HEK293T (cell line): Measurements from ENCODE around the gene CDH5.

Experiments used
- CTCF ChIA-PET: fragments of 350-600 bp; formaldehyde crosslinking; extraction: SDS; loops from one replicate; lab custom pipeline; 2021; ENCODE audit warnings: antibody characterized with exemption, inconsistent platforms; lab: Yijun Ruan, JAX
- POLR2A ChIA-PET: fragments of 350-600 bp; formaldehyde crosslinking; extraction: SDS; loops from one replicate; lab custom pipeline; 2020; ENCODE audit warnings: antibody characterized with exemption, inconsistent platforms; lab: Yijun Ruan, JAX
- DNase-seq: peaks from one replicate; pipeline ENCODE4 v3.0.0; 2012; ENCODE audit warnings: mixed read lengths; ENCODE audit errors: extremely low spot score
- ARNT ChIP-seq: fragments of 450-650 bp; IDR thresholded peaks from 2 replicates; pipeline ENCODE4 v1.6.1; 2017; ENCODE audit warnings: mild to moderate bottlenecking
- BHLHE40 ChIP-seq: fragments of 450-650 bp; IDR thresholded peaks from 2 replicates; pipeline ENCODE4 v1.6.1; 2016; ENCODE audit warnings: mild to moderate bottlenecking, moderate library complexity, borderline replicate concordance
- CTBP1 ChIP-seq: fragments of 450-650 bp; IDR thresholded peaks from 2 replicates; pipeline ENCODE4 v1.6.1; 2016; ENCODE audit warnings: borderline replicate concordance
- ELF4 ChIP-seq: fragments of 450-650 bp; IDR thresholded peaks from 2 replicates; pipeline ENCODE4 v1.6.1; 2017; ENCODE audit warnings: antibody characterized with exemption
- FOXA1 ChIP-seq: fragments of 450-650 bp; IDR thresholded peaks from 2 replicates; pipeline ENCODE4 v1.6.1; 2016; ENCODE audit warnings: mild to moderate bottlenecking
- FOXK2 ChIP-seq: fragments of 450-650 bp; IDR thresholded peaks from 2 replicates; pipeline ENCODE4 v1.6.1; 2016; ENCODE audit warnings: mild to moderate bottlenecking
- FOXM1 ChIP-seq: fragments of 450-650 bp; IDR thresholded peaks from 2 replicates; pipeline ENCODE4 v1.6.1; 2017; ENCODE audit warnings: mild to moderate bottlenecking, borderline replicate concordance
- HDGF ChIP-seq: fragments of 450-650 bp; IDR thresholded peaks from 2 replicates; pipeline ENCODE4 v1.6.1; 2017; ENCODE audit warnings: antibody characterized with exemption, borderline replicate concordance
- L3MBTL2 ChIP-seq: fragments of 450-650 bp; conservative IDR thresholded peaks from 2 replicates; pipeline ENCODE4 v1.6.1; 2016; ENCODE audit warnings: mild to moderate bottlenecking
- LEF1 ChIP-seq: fragments of 450-650 bp; IDR thresholded peaks from 2 replicates; pipeline ENCODE4 v1.6.1; 2017; ENCODE audit warnings: mild to moderate bottlenecking, borderline replicate concordance
- NFRKB ChIP-seq: fragments of 450-650 bp; IDR thresholded peaks from 2 replicates; pipeline ENCODE4 v1.6.1; 2016; ENCODE audit warnings: mild to moderate bottlenecking, moderate library complexity
- SP1 ChIP-seq: fragments of 450-650 bp; IDR thresholded peaks from 2 replicates; pipeline ENCODE4 v1.6.1; 2017
- SUZ12 ChIP-seq: fragments of 450-650 bp; IDR thresholded peaks from 2 replicates; pipeline ENCODE4 v1.6.1; 2016; ENCODE audit warnings: mild to moderate bottlenecking
- TARDBP ChIP-seq: fragments of 450-650 bp; IDR thresholded peaks from 2 replicates; pipeline ENCODE4 v1.6.1; 2016
- ZNF384 ChIP-seq: fragments of 450-650 bp; IDR thresholded peaks from 2 replicates; pipeline ENCODE4 v1.6.1; 2016
- TF ChIP-seq, protein P1 (sequence below): fragments of 450-650 bp; IDR thresholded peaks from 2 replicates; pipeline ENCODE4 v1.6.1; 2016

CDH5 gene

DNA sequence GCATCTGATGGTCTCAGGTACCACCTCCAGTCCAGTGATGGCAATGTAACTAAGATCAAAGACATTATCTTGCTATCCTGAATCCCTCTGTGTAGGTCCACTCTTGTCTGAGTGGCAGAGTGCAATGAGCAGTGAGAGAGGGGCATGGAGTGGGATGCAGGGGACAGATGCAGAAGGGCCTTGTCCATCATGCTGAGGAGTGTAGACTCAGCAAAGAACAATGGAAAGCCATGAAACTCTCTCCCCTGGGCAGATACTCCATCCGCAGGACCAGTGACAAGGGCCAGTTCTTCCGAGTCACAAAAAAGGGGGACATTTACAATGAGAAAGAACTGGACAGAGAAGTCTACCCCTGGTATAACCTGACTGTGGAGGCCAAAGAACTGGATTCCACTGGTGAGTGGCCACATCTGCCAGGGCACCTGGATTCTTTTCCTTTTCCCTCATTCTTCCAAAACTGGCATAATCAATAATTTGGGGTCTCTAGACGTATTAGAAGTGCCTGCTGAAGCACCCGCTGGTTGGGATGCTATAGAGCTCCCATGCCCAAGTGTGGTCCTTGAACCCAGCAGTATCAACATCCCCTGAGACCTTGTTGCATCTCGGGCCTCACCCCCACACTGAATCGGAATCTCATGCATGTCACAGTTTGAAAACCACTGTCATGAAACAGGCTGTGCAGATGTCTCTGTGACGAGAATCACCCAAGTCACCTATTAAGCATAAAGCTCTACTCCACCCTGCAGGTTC, 29.5 kb downstream of the CDH5 start:
- no peak for DNase-seq
- TF ChIP-seq ELF4 = no peak
- TF ChIP-seq, protein P1, sequence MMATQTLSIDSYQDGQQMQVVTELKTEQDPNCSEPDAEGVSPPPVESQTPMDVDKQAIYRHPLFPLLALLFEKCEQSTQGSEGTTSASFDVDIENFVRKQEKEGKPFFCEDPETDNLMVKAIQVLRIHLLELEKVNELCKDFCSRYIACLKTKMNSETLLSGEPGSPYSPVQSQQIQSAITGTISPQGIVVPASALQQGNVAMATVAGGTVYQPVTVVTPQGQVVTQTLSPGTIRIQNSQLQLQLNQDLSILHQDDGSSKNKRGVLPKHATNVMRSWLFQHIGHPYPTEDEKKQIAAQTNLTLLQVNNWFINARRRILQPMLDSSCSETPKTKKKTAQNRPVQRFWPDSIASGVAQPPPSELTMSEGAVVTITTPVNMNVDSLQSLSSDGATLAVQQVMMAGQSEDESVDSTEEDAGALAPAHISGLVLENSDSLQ = no peak
- no peak for TF ChIP-seq CTBP1
- no peak for TF ChIP-seq FOXK2
- TF ChIP-seq HDGF = no peak
- no peak for TF ChIP-seq ARNT
- no peak for TF ChIP-seq SUZ12
- no peak for TF ChIP-seq TARDBP
- no peak for TF ChIP-seq NFRKB
- TF ChIP-seq L3MBTL2 = no peak
- TF ChIP-seq SP1 = no peak
- TF ChIP-seq BHLHE40 = no peak
- TF ChIP-seq ZNF384 = no peak
- no peak for TF ChIP-seq FOXM1
- no peak for TF ChIP-seq FOXA1
- no peak for TF ChIP-seq LEF1
- ChIA-PET CTCF (no interaction called here), POLR2A (no interaction called here)

DNA sequence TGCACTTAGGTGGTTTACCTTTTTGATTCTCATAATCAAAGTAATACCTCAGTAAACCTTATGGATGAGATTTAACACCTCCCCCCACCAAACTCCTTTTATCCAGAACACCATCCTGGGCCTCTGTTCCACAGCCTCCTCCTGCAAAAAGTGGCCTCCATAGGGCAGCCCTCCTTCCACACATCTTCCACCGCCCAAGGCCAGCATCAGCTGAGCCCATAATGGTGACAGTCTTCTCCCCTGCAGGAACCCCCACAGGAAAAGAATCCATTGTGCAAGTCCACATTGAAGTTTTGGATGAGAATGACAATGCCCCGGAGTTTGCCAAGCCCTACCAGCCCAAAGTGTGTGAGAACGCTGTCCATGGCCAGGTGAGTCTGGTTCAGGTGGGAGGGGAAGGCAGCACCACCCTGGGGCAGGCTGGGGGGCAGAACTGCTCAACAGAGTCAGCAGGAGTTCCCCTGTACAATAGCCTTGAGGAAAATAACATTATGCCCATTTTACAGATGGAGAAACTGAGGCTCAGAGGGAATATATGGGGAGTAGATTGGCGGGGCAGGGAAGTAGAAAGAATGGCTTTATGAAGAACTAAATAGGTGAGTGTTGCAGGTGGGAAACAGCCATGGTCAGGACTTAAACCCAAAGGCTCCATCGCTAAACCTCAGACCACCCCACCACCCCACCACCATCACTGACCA, 31.4 kb downstream of the CDH5 start:
- no peak for TF ChIP-seq SP1
- no peak for TF ChIP-seq LEF1
- no peak for TF ChIP-seq FOXK2
- TF ChIP-seq ELF4 = no peak
- TF ChIP-seq ARNT = no peak
- TF ChIP-seq TARDBP = no peak
- no peak for TF ChIP-seq BHLHE40
- TF ChIP-seq FOXA1 = no peak
- TF ChIP-seq ZNF384 = no peak
- no peak for TF ChIP-seq NFRKB
- TF ChIP-seq, protein P1 = no peak
- no peak for TF ChIP-seq FOXM1
- no peak for TF ChIP-seq SUZ12
- TF ChIP-seq HDGF = no peak
- no peak for TF ChIP-seq CTBP1
- DNase-seq = no peak
- CTCF ChIA-PET = no interaction called here
- POLR2A ChIA-PET = no interaction called here

DNA sequence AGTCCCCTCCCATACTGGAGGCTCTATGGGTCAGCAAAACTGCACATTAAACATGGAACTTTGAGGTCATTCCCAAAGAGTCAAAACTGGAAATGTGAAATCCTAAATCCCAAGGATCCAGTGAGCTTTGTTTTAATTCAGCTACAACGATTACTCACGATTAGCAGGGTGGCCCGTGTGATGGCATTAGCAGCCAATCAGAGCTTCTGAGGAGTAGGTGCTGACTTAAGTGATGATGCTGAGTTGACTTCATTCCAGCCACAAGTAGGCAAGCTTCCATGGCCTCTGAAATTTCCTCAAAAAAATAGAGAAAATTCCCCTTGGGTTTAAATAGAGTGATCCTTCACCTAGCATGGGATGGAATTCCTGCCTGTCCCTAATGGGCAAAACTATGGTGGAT, 32.5 kb downstream of the CDH5 start:
- ChIA-PET POLR2A (no interaction called here), CTCF (interaction anchor here (1.6 kb wide), 1 partner anchor 41 kb away, joined by 6 read pairs; no protein-coding TSS in a partner anchor)
- no peak for TF ChIP-seq ELF4
- no peak for TF ChIP-seq FOXA1
- no peak for TF ChIP-seq TARDBP
- no peak for TF ChIP-seq BHLHE40
- TF ChIP-seq L3MBTL2 = no peak
- no peak for TF ChIP-seq HDGF
- TF ChIP-seq NFRKB = no peak
- no peak for TF ChIP-seq SUZ12
- no peak for TF ChIP-seq ARNT
- TF ChIP-seq FOXM1 = no peak
- TF ChIP-seq FOXK2 = no peak
- no peak for TF ChIP-seq SP1
- TF ChIP-seq ZNF384 = no peak
- TF ChIP-seq LEF1 = no peak
- DNase-seq = no peak

DNA sequence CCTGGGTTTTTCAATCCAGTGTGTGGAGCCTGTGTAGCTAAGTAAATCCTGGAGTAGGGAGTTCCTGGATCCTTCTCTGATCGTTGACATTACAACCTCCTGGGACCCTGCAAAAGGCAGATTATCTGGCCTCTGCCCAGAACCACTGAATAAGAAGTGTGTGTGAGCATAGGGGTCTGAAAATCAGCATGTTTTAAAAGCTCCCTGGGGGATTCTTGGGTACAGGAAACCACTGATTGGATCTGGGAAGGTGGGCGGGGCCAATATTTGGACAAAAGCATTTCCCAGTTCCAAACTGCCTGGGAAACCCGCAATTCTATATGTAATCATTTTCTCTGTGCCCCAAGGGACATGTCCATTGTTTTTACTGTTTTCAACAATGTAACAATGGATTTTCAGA, 33.4 kb downstream of the CDH5 start:
- POLR2A ChIA-PET = no interaction called here
- CTCF ChIA-PET = interaction anchor here (0.8 to 1.6 kb wide), 2 partner anchors 25 to 42 kb away, joined by 4 to 6 read pairs; no protein-coding TSS in a partner anchor
- peak; percentile 35 for DNase-seq
- TF ChIP-seq LEF1 = no peak
- no peak for TF ChIP-seq TARDBP
- TF ChIP-seq NFRKB = no peak
- no peak for TF ChIP-seq FOXM1
- no peak for TF ChIP-seq ELF4
- TF ChIP-seq ZNF384 = no peak
- TF ChIP-seq, protein P1 = no peak
- no peak for TF ChIP-seq FOXK2
- TF ChIP-seq BHLHE40 = no peak
- no peak for TF ChIP-seq HDGF
- no peak for TF ChIP-seq CTBP1
- no peak for TF ChIP-seq SUZ12
- no peak for TF ChIP-seq L3MBTL2

DNA sequence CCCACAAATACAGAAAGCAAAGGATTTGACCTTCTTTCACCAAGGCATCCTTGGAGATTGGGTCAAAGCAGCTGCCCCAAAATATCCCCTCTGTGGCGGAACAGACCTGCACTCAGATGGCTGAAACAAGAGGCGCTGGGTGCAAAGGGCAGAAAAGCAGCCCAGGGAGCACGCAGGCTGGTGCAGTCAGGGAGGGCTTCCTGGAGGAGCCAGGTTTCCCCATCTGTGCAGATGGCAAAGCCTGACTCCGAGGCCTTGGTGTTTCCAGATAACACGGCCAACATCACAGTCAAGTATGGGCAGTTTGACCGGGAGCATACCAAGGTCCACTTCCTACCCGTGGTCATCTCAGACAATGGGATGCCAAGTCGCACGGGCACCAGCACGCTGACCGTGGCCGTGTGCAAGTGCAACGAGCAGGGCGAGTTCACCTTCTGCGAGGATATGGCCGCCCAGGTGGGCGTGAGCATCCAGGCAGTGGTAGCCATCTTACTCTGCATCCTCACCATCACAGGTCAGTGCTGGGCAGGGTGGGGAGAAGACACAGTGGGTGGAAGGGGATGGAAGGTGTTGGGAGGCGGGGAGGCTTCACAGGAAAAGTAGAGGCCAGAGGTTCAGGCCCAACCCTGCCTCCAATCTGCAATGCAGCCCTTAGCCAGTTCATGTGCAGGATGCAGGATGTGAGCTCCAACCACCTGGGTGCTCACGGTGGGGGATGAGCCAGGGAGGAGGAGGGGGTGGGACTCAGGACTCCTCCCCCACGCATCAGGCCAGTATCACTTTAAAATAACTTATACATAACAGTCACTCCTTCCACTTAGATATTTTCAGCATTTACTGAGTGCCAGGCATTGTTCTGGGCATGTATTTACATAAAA, 34.3 kb downstream of the CDH5 start:
- no peak for DNase-seq
- TF ChIP-seq ARNT = no peak
- no peak for TF ChIP-seq FOXM1
- TF ChIP-seq L3MBTL2 = no peak
- TF ChIP-seq NFRKB = no peak
- no peak for TF ChIP-seq FOXK2
- TF ChIP-seq, protein P1 = no peak
- no peak for TF ChIP-seq FOXA1
- TF ChIP-seq TARDBP = no peak
- no peak for TF ChIP-seq SUZ12
- no peak for TF ChIP-seq CTBP1
- no peak for TF ChIP-seq ELF4
- no peak for TF ChIP-seq LEF1
- no peak for TF ChIP-seq HDGF
- no peak for TF ChIP-seq BHLHE40
- no peak for TF ChIP-seq ZNF384

More for the DNA sequence above, 34.3 kb downstream of the CDH5 start:
- ChIA-PET POLR2A (no interaction called here), CTCF (interaction anchor here (0.8 kb wide), 1 partner anchor 24 kb away, joined by 4 read pairs; no protein-coding TSS in a partner anchor)
